Smooth muscle cell (in vitro differentiated cells): ENCODE results near the gene PJA1. TPM values are rescaled to one million over a fixed set of nuclear protein-coding genes. Genes with fewer than 3 reads are reported as not detected.

Experiments
- DNase-seq: peaks from one replicate; lab custom pipeline; 2025; ENCODE audit not compliant: unreplicated experiment; lab: John Stamatoyannopoulos, UW
- H2AFZ ChIP-seq: fragments of 200-600 bp; sonication (generic); 2 replicates; pipeline ENCODE4 v1.6.0; 2016; ENCODE audit warnings: antibody characterized with exemption, low read depth, mild to moderate bottlenecking
- H3F3A ChIP-seq: fragments of 200-600 bp; sonication (generic); 2 replicates; pipeline ENCODE4 v1.6.0; 2017; ENCODE audit warnings: antibody characterized with exemption, low read depth
- H3K27ac ChIP-seq: fragments of 200-600 bp; sonication (generic); 2 replicates; pipeline ENCODE4 v1.5.1; 2016; ENCODE audit warnings: low read depth, mild to moderate bottlenecking
- H3K27me3 ChIP-seq: fragments of 200-600 bp; sonication (generic); 2 replicates; pipeline ENCODE4 v1.6.1; 2016; ENCODE audit warnings: low read depth, mild to moderate bottlenecking
- H3K36me3 ChIP-seq: fragments of 200-600 bp; sonication (generic); 2 replicates; pipeline ENCODE4 v1.5.1; 2016; ENCODE audit warnings: low read depth
- H3K4me1 ChIP-seq: fragments of 200-600 bp; sonication (generic); 2 replicates; pipeline ENCODE4 v1.5.1; 2016; ENCODE audit warnings: low read depth
- H3K4me2 ChIP-seq: fragments of 200-600 bp; sonication (generic); 2 replicates; pipeline ENCODE4 v1.6.0; 2016; ENCODE audit warnings: mild to moderate bottlenecking
- H3K4me3 ChIP-seq: fragments of 200-600 bp; sonication (generic); 2 replicates; pipeline ENCODE4 v1.5.1; 2016; ENCODE audit warnings: mild to moderate bottlenecking
- H3K79me2 ChIP-seq: fragments of 200-600 bp; sonication (generic); 2 replicates; pipeline ENCODE4 v1.6.0; 2016; ENCODE audit warnings: low read depth, mild to moderate bottlenecking
- H3K9ac ChIP-seq: fragments of 200-600 bp; sonication (generic); 2 replicates; pipeline ENCODE4 v1.6.0; 2016; ENCODE audit warnings: low read depth
- H3K9me3 ChIP-seq: fragments of 200-600 bp; sonication (generic); replicated peaks from 2 replicates; pipeline ENCODE4 v1.5.1; 2016; ENCODE audit warnings: low read depth
- H4K20me1 ChIP-seq: fragments of 200-600 bp; sonication (generic); 2 replicates; pipeline ENCODE4 v1.6.0; 2016; ENCODE audit warnings: low read depth
- WGBS: methylation state at CpG from one replicate; pipeline ENCODE4 v1.1.7; 2016; ENCODE audit warnings: low lambda C conversion rate; 5-methylcytosine and 5-hydroxymethylcytosine counted together
- polyA plus RNA-seq: library from polyadenylated mRNA; unstranded; fragments of >200 nt; fragmentation: Nextera tagmentation; extraction: Ambion mirVana; gene quantifications from 2 replicates; pipeline ENCODE4 v1.2.1, GENCODE V29; 2016
- total RNA-seq: library from RNA; depleted of rRNA; stranded (reverse); fragments of >200 nt; gene quantifications from 2 replicates; pipeline ENCODE4 v1.2.3, GENCODE V29; 2014
- TF ChIP-seq, protein P1 (sequence below): fragments of 200-600 bp; sonication (generic); IDR thresholded peaks from 2 replicates; pipeline ENCODE4 v1.5.1; 2017; ENCODE audit warnings: borderline replicate concordance, mild to moderate bottlenecking, antibody characterized with exemption; ENCODE audit not compliant: insufficient read depth, poor library complexity, severe bottlenecking

PJA1 gene
- total and polyA plus RNA-seq, 2 experiments from 2014 or later: 30.6 to 53.4 TPM

DNA sequence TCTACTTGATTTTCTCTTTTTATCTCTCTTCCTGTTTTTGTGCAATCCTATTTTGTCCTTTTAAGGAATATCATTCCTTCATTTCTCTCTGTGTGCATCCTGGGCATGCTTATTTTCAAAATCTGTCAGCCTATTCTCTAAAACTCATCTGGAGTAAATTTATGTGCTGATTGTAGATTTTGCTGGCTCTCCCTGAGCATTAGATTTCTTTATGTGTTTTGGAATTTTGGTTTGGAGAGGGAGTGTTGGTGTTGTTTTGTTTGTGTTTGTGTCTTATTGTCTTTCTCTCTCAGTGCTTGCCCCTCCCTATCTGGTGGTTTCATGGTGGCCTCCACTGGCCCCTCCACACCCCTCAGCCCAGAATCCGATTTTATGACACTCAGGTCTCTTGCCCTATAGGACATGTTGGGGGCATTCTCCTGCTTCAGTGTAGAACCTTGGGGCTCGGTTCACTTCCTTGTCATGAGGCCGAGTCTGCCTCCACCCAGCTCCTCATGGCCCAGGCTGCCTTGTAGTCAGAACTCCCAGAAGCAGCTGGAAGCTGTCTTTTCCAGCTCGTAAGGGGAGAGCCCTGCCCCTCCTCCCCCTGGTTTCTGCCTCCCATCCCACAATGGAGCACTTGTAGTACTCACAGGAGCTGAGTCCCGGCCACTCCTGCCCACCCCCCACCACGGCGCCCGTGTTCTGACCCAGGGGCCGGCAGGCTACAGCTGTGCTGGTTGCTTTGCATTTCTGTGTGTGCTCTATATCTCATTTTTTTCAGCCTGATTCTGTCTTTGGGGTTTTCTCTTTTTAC is 24.5 kb upstream of the PJA1 start:
- Histone ChIP-seq H3K4me3 (no peak overlapping the region), H3K9ac (no peak overlapping the region), H3F3A (no peaks in the 10 kb centered on the region), H3K79me2 (no peaks in the 10 kb centered on the region), H2AFZ (no peak overlapping the region), H3K9me3 (no peaks in the 10 kb centered on the region), H4K20me1 (no peaks in the 10 kb centered on the region), H3K4me1 (no peaks in the 10 kb centered on the region), H3K27me3 (no peaks in the 10 kb centered on the region), H3K36me3 (no peaks in the 10 kb centered on the region), H3K27ac (no peak overlapping the region), H3K4me2 (no peak overlapping the region)
- no peak for DNase-seq
- TF ChIP-seq, protein P1, sequence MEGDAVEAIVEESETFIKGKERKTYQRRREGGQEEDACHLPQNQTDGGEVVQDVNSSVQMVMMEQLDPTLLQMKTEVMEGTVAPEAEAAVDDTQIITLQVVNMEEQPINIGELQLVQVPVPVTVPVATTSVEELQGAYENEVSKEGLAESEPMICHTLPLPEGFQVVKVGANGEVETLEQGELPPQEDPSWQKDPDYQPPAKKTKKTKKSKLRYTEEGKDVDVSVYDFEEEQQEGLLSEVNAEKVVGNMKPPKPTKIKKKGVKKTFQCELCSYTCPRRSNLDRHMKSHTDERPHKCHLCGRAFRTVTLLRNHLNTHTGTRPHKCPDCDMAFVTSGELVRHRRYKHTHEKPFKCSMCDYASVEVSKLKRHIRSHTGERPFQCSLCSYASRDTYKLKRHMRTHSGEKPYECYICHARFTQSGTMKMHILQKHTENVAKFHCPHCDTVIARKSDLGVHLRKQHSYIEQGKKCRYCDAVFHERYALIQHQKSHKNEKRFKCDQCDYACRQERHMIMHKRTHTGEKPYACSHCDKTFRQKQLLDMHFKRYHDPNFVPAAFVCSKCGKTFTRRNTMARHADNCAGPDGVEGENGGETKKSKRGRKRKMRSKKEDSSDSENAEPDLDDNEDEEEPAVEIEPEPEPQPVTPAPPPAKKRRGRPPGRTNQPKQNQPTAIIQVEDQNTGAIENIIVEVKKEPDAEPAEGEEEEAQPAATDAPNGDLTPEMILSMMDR: no peak
- WGBS: 60% methylated on average over 9 of the region's 9 CpGs

DNA sequence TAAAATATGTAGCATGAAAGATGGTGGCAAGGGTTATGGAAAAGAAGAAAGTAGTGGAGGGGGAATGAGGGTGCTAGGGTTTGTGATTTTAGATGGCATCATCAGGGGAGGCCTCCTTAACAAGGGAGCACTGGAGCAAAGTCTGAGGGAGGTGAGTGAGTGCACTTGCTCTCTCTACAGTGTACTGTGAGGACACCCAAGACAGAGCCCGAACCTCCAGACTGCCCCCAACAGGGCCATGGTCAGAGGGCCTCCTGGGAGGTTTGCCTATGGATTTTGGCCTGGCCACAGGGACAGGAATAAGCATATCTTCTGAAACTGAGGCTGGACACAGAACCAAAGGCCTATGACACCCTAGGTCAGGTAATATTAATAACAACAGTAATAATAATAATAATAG is 21.4 kb upstream of the PJA1 start:
- no peaks in the 10 kb centered on the region for H3F3A ChIP-seq
- TF ChIP-seq, protein P1: no peak
- H3K36me3 ChIP-seq: no peaks in the 10 kb centered on the region
- H3K27ac ChIP-seq: no peak overlapping the region
- H3K4me2 ChIP-seq: no peak overlapping the region
- no peak overlapping the region for H3K4me3 ChIP-seq
- H3K27me3 ChIP-seq: no peaks in the 10 kb centered on the region
- no peak overlapping the region for H2AFZ ChIP-seq
- 67% methylated on average over 1 of the region's 1 CpG for WGBS
- no peaks in the 10 kb centered on the region for H3K4me1 ChIP-seq
- DNase-seq: no peak
- no peaks in the 10 kb centered on the region for H3K79me2 ChIP-seq
- H4K20me1 ChIP-seq: no peaks in the 10 kb centered on the region
- H3K9ac ChIP-seq: no peak overlapping the region
- no peaks in the 10 kb centered on the region for H3K9me3 ChIP-seq

DNA sequence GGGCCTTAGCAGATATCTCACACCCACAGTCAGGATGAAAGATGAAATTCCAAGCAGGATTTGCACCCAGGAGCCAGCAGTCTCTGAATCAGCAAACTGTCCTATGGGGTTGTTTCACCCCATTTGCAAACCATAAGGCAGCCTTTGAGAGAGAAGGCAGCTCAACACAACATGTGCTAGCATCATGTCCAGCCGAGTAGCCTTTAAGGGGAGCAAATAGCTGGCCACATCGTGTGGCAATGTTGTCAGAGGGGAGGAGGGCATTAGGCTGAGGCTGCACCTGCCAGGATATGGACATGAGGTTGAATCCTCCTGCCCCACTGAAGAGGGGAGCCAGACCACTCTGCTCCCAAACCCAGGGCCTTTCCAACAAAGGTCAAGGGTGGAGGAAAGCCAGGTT is 20.6 kb upstream of the PJA1 start:
- TF ChIP-seq, protein P1: no peak
- Histone ChIP-seq H3K79me2 (no peaks in the 10 kb centered on the region), H3F3A (no peaks in the 10 kb centered on the region), H3K4me1 (no peaks in the 10 kb centered on the region), H3K4me2 (no peak overlapping the region), H3K36me3 (no peaks in the 10 kb centered on the region), H4K20me1 (no peaks in the 10 kb centered on the region), H3K27me3 (no peaks in the 10 kb centered on the region), H3K9ac (no peak overlapping the region), H3K9me3 (no peaks in the 10 kb centered on the region), H3K27ac (no peak overlapping the region), H3K4me3 (no peak overlapping the region), H2AFZ (no peak overlapping the region)
- no peak for DNase-seq
- WGBS: 55% methylated on average over 2 of the region's 2 CpGs

DNA sequence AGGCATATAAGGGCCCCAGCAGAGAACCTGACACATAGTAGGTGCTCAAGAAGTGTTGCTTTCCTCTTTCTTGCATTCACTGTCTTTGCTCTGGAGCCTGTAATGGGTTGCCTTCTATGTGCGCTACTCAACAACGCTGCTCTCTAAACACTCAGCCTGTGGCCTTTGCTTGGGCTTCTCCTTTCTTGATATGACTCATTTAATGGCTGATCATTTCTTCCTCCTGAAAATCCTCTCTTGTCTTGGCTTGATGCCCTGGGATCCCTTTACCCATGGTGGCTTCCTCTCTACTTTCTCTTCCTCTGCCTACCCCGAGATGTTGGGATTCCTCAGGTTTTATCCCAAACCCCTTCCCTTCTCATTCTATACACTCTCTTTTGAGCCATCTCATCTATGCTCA is 19.9 kb upstream of the PJA1 start:
- H3K79me2 ChIP-seq: no peaks in the 10 kb centered on the region
- no peak overlapping the region for H3K4me3 ChIP-seq
- H3K4me2 ChIP-seq: no peak overlapping the region
- TF ChIP-seq, protein P1: no peak
- no peak for DNase-seq
- H2AFZ ChIP-seq: no peak overlapping the region
- no peaks in the 10 kb centered on the region for H3K9me3 ChIP-seq
- WGBS: 72% methylated on average over 3 of the region's 3 CpGs
- no peak overlapping the region for H3K27ac ChIP-seq
- H3K9ac ChIP-seq: no peak overlapping the region
- no peaks in the 10 kb centered on the region for H3F3A ChIP-seq
- no peaks in the 10 kb centered on the region for H4K20me1 ChIP-seq
- no peaks in the 10 kb centered on the region for H3K36me3 ChIP-seq
- no peaks in the 10 kb centered on the region for H3K27me3 ChIP-seq
- no peaks in the 10 kb centered on the region for H3K4me1 ChIP-seq
